Measurements from ENCODE around the gene KLHL9.

GRCh38 chr9:21294904-21295538 lies 40.2 kb downstream of the KLHL9 start:
- TF ChIP-seq CTCF (IDR thresholded peaks at IDR 0.05) (no peak), POLR2A (IDR thresholded peaks at IDR 0.05) (no peak)
